RWPE1 (cell line): Measurements from ENCODE around the gene ENAH.

Experiments
- CTCF ChIA-PET: fragments of 350-600 bp; sonication (Branson Sonifier 250); formaldehyde crosslinking; extraction: SDS; loops from one replicate; lab custom pipeline; 2021; lab: Yijun Ruan, JAX
- POLR2A ChIA-PET: fragments of 400-600 bp; formaldehyde crosslinking; extraction: SDS; loops from one replicate; lab custom pipeline; 2020; ENCODE audit warnings: antibody characterized with exemption; ENCODE audit not compliant: low non-redundant PET; lab: Yijun Ruan, JAX
- DNase-seq: peaks from one replicate; pipeline ENCODE4 v3.0.0; 2012; ENCODE audit warnings: low spot score
- H3K27ac ChIP-seq: fragments of 450-650 bp; 2 replicates; pipeline ENCODE4 v1.5.1; 2017
- TF ChIP-seq, protein P1 (sequence below): fragments of 450-650 bp; conservative IDR thresholded peaks from 2 replicates; pipeline ENCODE4 v1.5.1; 2017; ENCODE audit warnings: low read depth, mild to moderate bottlenecking

The ENAH gene

DNA sequence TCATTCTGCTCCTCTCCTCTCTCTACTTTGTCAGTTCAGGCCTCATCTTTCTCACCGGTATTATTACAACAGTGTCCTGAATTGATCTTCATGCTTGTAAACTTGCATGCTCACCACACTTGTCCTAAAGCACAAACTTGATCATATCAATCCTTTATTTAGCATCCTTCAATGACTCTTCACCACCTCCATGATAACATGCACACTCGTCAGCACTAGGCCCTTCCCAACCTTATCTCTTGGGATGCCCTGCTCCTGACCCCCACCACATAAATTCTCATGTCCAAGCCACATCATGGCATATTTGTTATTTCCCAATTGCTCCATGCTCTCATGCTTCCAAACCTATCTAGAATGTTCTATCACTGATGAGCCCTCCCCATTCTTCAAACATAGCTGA lies 103.1 kb downstream of the ENAH start:
- CTCF ChIA-PET: interaction anchor here (1.1 to 2.5 kb wide), 3 partner anchors 69 to 222 kb away, joined by 3 to 7 read pairs (median 3); no protein-coding TSS in a partner anchor
- POLR2A ChIA-PET: no interaction called here
- TF ChIP-seq, protein P1, sequence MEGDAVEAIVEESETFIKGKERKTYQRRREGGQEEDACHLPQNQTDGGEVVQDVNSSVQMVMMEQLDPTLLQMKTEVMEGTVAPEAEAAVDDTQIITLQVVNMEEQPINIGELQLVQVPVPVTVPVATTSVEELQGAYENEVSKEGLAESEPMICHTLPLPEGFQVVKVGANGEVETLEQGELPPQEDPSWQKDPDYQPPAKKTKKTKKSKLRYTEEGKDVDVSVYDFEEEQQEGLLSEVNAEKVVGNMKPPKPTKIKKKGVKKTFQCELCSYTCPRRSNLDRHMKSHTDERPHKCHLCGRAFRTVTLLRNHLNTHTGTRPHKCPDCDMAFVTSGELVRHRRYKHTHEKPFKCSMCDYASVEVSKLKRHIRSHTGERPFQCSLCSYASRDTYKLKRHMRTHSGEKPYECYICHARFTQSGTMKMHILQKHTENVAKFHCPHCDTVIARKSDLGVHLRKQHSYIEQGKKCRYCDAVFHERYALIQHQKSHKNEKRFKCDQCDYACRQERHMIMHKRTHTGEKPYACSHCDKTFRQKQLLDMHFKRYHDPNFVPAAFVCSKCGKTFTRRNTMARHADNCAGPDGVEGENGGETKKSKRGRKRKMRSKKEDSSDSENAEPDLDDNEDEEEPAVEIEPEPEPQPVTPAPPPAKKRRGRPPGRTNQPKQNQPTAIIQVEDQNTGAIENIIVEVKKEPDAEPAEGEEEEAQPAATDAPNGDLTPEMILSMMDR: no peak
- DNase-seq: no peak
- no peak overlapping the region for H3K27ac ChIP-seq

DNA sequence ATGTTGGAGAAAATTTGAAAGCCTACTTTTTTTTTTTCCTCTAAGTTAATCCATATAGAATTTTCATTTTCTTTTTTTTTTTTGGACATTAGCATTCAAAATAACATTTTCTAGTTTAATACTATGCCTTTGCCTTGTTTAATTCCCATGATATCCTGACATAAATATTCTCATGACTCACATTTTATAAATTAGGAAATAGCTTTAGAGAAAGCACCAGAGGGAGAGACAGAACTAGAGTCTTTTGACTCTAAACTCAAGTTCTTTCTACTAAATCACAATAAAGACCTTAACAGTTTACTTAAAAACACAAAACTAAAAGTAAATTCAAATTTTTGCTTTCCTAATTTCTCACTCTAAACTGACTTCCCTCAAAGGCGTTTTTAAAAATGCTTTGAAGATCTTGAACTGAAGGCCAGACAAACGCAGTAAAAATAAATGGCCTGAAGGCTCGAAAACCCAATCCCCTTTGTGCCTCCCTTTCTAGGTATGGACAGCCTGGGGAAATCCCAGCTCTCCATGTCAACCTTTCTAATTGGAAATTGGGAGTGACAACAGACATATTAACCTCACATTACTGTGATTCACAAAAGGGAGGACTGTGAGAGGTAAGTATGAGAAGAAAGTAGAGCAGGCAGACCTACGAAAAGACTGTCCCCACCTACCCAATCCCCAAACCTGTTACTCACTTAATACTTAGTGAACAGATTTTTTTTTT lies 104.6 kb downstream of the ENAH start:
- CTCF ChIA-PET: interaction anchor here (1.0 to 1.1 kb wide), 2 partner anchors 13 to 224 kb away, joined by 3 to 5 read pairs; no protein-coding TSS in a partner anchor
- POLR2A ChIA-PET: no interaction called here
- DNase-seq: no peak
- TF ChIP-seq, protein P1: no peak
- H3K27ac ChIP-seq: no peak overlapping the region

DNA sequence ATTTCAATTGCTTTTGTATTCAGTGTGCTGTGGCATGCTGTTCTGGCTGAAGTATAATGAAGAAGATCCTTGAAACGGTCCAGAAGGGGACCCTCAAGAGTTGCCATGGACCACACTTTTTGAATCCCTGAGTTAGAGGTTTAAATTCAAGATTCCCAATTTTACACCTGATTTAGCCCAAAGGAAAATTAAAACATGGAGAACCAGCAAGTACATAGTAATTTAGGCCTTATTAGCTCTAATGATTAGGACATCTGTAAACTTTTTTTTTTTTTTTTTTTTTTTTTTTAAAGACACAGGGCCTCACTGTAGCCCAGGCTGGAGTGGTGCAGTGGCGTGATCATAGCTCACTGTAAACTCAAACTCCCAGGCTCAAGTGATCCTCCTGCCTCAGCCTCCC lies 107.3 kb downstream of the ENAH start:
- no peak overlapping the region for H3K27ac ChIP-seq
- DNase-seq: no peak
- ChIA-PET POLR2A (no interaction called here), CTCF (interaction anchor here (0.7 to 2.9 kb wide), 6 partner anchors 15 to 256 kb away, joined by 3 to 18 read pairs (median 3); partner anchors contain the start of gene SRP9)
- TF ChIP-seq, protein P1: no peak

DNA sequence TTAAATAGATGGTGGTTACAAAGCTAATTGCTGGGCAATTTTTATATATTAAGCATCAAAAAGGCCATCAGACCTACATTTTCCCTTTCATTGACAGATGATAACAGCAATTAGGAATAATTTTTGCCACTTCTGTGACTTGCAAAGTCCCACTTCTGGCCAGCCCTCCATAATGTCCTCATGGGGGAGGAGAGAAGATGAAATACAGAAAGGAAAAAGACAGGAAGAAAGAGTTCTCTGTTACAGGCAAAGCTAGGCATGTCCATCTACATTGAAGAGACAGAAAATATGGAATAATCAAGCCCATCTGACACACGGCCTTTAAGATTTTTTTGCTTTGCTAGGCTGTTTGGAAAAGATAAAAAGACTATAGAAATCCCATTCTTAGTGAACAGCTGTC lies 108.0 kb downstream of the ENAH start:
- DNase-seq: no peak
- TF ChIP-seq, protein P1: no peak
- POLR2A ChIA-PET: no interaction called here
- H3K27ac ChIP-seq: no peak overlapping the region
- CTCF ChIA-PET: interaction anchor here (0.6 to 2.9 kb wide), 6 partner anchors 34 to 834 kb away, joined by 3 to 18 read pairs (median 3); partner anchors contain the start of gene SRP9

DNA sequence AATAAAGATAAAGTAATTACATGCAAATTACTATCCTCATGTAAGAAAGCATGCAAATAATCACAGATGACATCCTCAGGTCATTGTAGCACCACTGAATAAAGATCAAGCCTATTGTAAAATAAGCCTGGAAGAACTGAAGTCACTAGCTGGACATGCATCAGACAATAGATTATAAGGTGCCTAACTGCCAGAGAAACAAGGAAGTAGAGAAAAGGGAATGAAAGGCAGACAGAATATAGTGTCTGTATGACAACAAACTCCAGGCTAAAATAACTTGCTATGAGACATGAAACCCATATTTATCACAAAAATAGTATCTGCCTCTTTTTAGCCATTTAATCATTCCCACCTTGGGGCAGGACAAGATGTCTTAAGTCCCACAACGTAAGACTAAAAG lies 108.7 kb downstream of the ENAH start:
- TF ChIP-seq, protein P1: no peak
- ChIA-PET POLR2A (no interaction called here), CTCF (interaction anchor here (0.7 to 2.9 kb wide), 4 partner anchors 35 to 233 kb away, joined by 3 to 18 read pairs (median 3); partner anchors contain the start of gene SRP9)
- no peak overlapping the region for H3K27ac ChIP-seq
- DNase-seq: no peak

DNA sequence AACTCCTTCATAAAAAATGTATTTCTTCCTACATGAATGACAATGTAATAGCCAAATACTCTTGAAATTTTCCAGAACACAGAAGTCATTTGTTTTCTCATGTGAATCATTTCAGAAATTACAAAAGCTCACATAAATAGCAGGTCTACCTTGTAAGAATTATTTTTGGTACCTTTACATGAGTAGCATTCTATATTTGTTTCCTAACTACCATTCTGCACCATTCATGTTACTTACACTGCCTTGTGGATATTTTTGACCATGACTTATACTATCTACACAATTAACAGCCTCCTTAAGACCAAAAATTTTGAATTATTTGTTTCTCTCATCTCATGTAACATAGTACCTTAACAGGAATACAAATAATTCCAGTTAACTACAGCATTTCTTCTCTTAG lies 109.6 kb downstream of the ENAH start:
- no peak for DNase-seq
- TF ChIP-seq, protein P1: no peak
- ChIA-PET POLR2A (no interaction called here), CTCF (no interaction called here)
- no peak overlapping the region for H3K27ac ChIP-seq
